Neural progenitor cell (in vitro differentiated cells): Measurements from ENCODE around the gene BORCS8.

ENCODE experiments used
- EZH2 ChIP-seq: fragments of 200-600 bp; sonication (generic); IDR thresholded peaks from 2 replicates; pipeline ENCODE4 v1.6.1; 2017; ENCODE audit warnings: antibody characterized with exemption, mild to moderate bottlenecking, moderate library complexity
- TF ChIP-seq, protein P1 (sequence below): fragments of 200-600 bp; sonication (generic); IDR thresholded peaks from 2 replicates; pipeline ENCODE4 v1.5.1; 2017; ENCODE audit warnings: antibody characterized with exemption, mild to moderate bottlenecking

DNA sequence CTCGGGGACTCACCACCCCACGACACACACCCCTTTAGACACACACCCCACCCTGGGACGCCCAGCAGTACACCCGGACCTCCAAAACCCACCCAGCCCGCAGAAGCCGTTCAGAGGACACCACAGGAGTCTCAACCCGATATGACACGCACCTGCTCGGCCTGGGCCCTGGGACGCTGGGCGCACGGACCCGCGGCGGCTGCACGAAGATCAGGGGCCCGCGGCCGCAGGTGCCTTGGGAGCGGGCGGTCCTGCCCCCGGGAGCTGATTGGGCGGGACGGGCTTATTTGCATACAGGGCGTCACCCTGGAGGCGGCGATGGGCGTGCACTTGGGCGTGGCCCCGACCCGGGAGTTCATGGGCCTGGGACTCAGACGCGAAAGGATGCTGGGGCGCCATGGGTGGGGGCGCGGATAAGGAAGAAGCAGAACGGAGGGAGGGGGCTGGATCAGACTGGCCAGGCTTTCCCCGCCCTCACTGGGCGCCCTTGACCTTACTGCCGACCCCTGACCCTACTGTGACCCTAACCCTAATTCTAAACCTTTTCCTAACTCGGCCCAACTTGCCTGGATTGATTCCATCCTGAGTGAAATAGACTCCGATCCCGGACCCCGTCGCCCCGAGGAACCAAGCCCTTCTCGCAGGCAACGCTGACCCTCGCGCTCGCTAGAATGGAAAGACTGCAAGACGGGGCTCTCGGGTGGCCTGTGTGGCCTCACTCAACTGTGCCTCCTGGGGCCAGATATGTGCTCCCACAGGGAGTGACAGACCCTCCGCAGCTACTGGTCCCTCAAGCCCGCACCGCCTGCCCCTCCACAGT is 21.7 kb downstream of the BORCS8 start, which contains the start of gene MEF2B:
- TF ChIP-seq, protein P1, sequence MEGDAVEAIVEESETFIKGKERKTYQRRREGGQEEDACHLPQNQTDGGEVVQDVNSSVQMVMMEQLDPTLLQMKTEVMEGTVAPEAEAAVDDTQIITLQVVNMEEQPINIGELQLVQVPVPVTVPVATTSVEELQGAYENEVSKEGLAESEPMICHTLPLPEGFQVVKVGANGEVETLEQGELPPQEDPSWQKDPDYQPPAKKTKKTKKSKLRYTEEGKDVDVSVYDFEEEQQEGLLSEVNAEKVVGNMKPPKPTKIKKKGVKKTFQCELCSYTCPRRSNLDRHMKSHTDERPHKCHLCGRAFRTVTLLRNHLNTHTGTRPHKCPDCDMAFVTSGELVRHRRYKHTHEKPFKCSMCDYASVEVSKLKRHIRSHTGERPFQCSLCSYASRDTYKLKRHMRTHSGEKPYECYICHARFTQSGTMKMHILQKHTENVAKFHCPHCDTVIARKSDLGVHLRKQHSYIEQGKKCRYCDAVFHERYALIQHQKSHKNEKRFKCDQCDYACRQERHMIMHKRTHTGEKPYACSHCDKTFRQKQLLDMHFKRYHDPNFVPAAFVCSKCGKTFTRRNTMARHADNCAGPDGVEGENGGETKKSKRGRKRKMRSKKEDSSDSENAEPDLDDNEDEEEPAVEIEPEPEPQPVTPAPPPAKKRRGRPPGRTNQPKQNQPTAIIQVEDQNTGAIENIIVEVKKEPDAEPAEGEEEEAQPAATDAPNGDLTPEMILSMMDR = no peak
- TF ChIP-seq EZH2 = no peak
